Endothelial cell of umbilical vein (primary cell): ENCODE measurements around the gene SSBP3. TPM values are rescaled to one million over a fixed set of nuclear protein-coding genes. Genes with fewer than 3 reads are reported as not detected.

Experiments used
- BruUV-seq: library from RNA; stranded (reverse); fragments of 400-500 nt; replicated peaks from 2 replicates; lab custom pipeline; 2021; lab: Mats Ljungman, UMichigan
- CTCF ChIA-PET: fragments of 300-600, 350-600 bp; sonication (Branson Sonifier 250); formaldehyde crosslinking; loops from one replicate; lab custom pipeline; 2021; ENCODE audit warnings: antibody characterized with exemption, inconsistent platforms; lab: Charles Lee
- POLR2A ChIA-PET: fragments of 300-600, 350-600 bp; sonication (Branson Sonifier 250); formaldehyde crosslinking; loops from one replicate; lab custom pipeline; 2021; ENCODE audit warnings: antibody characterized with exemption, inconsistent platforms; lab: Charles Lee
- DNase-seq: peaks from one replicate; pipeline ENCODE4 v3.0.0-alpha.2; 2011; ENCODE audit warnings: low read depth, low spot score
- FAIRE-seq: peaks from 2 replicates; lab custom pipeline; 2011; peaks lifted over from hg19 to GRCh38; lab: Jason Lieb, UNC
- H2AFZ ChIP-seq: 2 replicates; pipeline ENCODE4 v1.6.0; 2012; ENCODE audit warnings: low read depth, low read length, control low read depth, inconsistent platforms
- H3K27ac ChIP-seq: 2 replicates; pipeline ENCODE4 v1.5.1; 2011; ENCODE audit warnings: low read depth, mild to moderate bottlenecking, control low read depth, low read length, moderate library complexity; ENCODE audit not compliant: insufficient read depth
- H3K27me3 ChIP-seq, 2 experiments: 2 replicates each; pipeline versions ENCODE4 v1.6.0 to v1.6.1; 2011; ENCODE audit warnings: low read length in 2 of 2, mixed read lengths in 1 of 2; ENCODE audit not compliant: control insufficient read depth in 2 of 2, insufficient read depth in 2 of 2
- H3K36me3 ChIP-seq, 2 experiments: 2 replicates in 1 of 2; 3 replicates in 1 of 2; pipeline ENCODE4 v1.5.1; 2011; ENCODE audit warnings: low read length in 2 of 2, mild to moderate bottlenecking in 1 of 2, moderate library complexity in 1 of 2; ENCODE audit not compliant: control insufficient read depth in 2 of 2, insufficient read depth in 2 of 2; ENCODE audit errors: extremely low read depth in 1 of 2
- H3K4me1 ChIP-seq: 3 replicates; pipeline ENCODE4 v1.5.1; 2011; ENCODE audit warnings: mild to moderate bottlenecking, low read length; ENCODE audit not compliant: control insufficient read depth, insufficient read depth; ENCODE audit errors: extremely low read depth
- H3K4me2 ChIP-seq: 2 replicates; pipeline ENCODE4 v1.6.1; 2011; ENCODE audit warnings: low read length, control low read depth, mixed read lengths; ENCODE audit not compliant: insufficient read depth
- H3K4me3 ChIP-seq, 3 experiments: fragments of 200-600 bp in 1 of 3; sonication (generic), shearing (Covaris generic) in 1 of 3; replicated peaks in 1 of 3; 2 replicates each; pipeline ENCODE4 v1.5.1; 2011 to 2016; ENCODE audit warnings: control low read depth in 3 of 3, low read length in 3 of 3, mild to moderate bottlenecking in 2 of 3, inconsistent platforms in 1 of 3, low read depth in 1 of 3, moderate library complexity in 1 of 3; ENCODE audit not compliant: insufficient read depth in 1 of 3
- H3K79me2 ChIP-seq: 2 replicates; pipeline ENCODE4 v1.6.0; 2012; ENCODE audit warnings: low read length, inconsistent platforms; ENCODE audit not compliant: control insufficient read depth, insufficient read depth
- H3K9ac ChIP-seq: replicated peaks from 2 replicates; pipeline ENCODE3; 2011; ENCODE audit warnings: low read length, control low read depth; ENCODE audit not compliant: insufficient read depth; ENCODE audit errors: extremely low read depth
- H3K9me1 ChIP-seq: replicated peaks from 3 replicates; pipeline ENCODE4 v1.6.0; 2011; ENCODE audit warnings: mild to moderate bottlenecking, low read length; ENCODE audit not compliant: control insufficient read depth, insufficient read depth; ENCODE audit errors: extremely low read depth
- H3K9me3 ChIP-seq: replicated peaks from 2 replicates; pipeline ENCODE4 v1.5.1; 2012; ENCODE audit warnings: low read length, inconsistent platforms; ENCODE audit not compliant: control insufficient read depth, insufficient read depth
- H4K20me1 ChIP-seq: replicated peaks from 2 replicates; pipeline ENCODE3; 2011; ENCODE audit warnings: mild to moderate bottlenecking, low read length; ENCODE audit not compliant: control insufficient read depth, insufficient read depth; ENCODE audit errors: extremely low read depth
- CTCF ChIP-seq, 2 donors: IDR thresholded peaks; 1 replicate in 1 of 2; 2 replicates in 1 of 2; pipeline ENCODE4 v1.5.1; 2011; ENCODE audit warnings: low read length in 2 of 2, mild to moderate bottlenecking in 2 of 2, moderate library complexity in 2 of 2, control low read depth in 1 of 2, inconsistent platforms in 1 of 2, low read depth in 1 of 2; ENCODE audit not compliant: insufficient read depth in 1 of 2; ENCODE audit errors: extremely low read depth in 1 of 2
- EZH2 ChIP-seq: IDR thresholded peaks from 2 replicates; pipeline ENCODE4 v1.6.1; 2012; ENCODE audit warnings: borderline replicate concordance, low read depth, mild to moderate bottlenecking, moderate library complexity, low read length, inconsistent platforms; ENCODE audit not compliant: severe bottlenecking
- FOS ChIP-seq: IDR thresholded peaks from 2 replicates; pipeline ENCODE4 v1.6.1; 2011; ENCODE audit warnings: mild to moderate bottlenecking, low read length, moderate library complexity, borderline replicate concordance; ENCODE audit not compliant: insufficient read depth
- GATA2 ChIP-seq: IDR thresholded peaks from 2 replicates; pipeline ENCODE4 v1.7.0; 2011; ENCODE audit warnings: low read depth, mild to moderate bottlenecking, moderate library complexity, mixed read lengths, low read length; ENCODE audit not compliant: insufficient read length, insufficient read depth
- JUN ChIP-seq: IDR thresholded peaks from 2 replicates; pipeline ENCODE4 v1.6.1; 2011; ENCODE audit warnings: borderline replicate concordance, low read depth; ENCODE audit not compliant: insufficient read length, insufficient read depth
- MAX ChIP-seq: IDR thresholded peaks from 2 replicates; pipeline ENCODE4 v1.6.1; 2011; ENCODE audit not compliant: insufficient read depth, insufficient read length
- MYC ChIP-seq: IDR thresholded peaks from one replicate; pipeline ENCODE4 v1.6.1; 2011; ENCODE audit warnings: mild to moderate bottlenecking, low read depth, low read length
- POLR2A ChIP-seq: IDR thresholded peaks from 2 replicates; pipeline ENCODE4 v1.6.1; 2012; ENCODE audit warnings: low read depth, mild to moderate bottlenecking, control low read depth, low read length
- POLR2AphosphoS5 ChIP-seq: IDR thresholded peaks from 2 replicates; pipeline ENCODE4 v1.6.1; 2012; ENCODE audit warnings: low read depth, mild to moderate bottlenecking, control low read depth, low read length, moderate library complexity; ENCODE audit not compliant: insufficient read depth
- dilution Hi-C: fragments of 300-500 bp; cut with MboI; formaldehyde crosslinking; loops from one replicate; pipeline ENCODE4 v1.15.0; 2019; ENCODE audit warnings: low sequenced_read_pairs; ENCODE audit not compliant: extremely low pct_ligation_motif_present
- intact Hi-C: fragments of 100-400 bp; cut with micrococcal nuclease; formaldehyde crosslinking; loops from one replicate; pipeline ENCODE4 v1.10.0; 2022
- polyA plus RNA-seq, 4 experiments: library from polyadenylated mRNA; depleted of rRNA in 3 of 4; stranded (reverse) in 3 of 4; unstranded in 1 of 4; fragments of >200 nt; gene quantifications; 2 replicates each; pipeline versions ENCODE4 v1.2.1 to v1.2.3, GENCODE V29; 2011 to 2012; ENCODE audit warnings: missing spikeins in 1 of 4
- total RNA-seq: library from RNA; stranded (reverse); gene quantifications from 2 replicates; pipeline ENCODE4 v1.2.3, GENCODE V29; 2021

Gene SSBP3
- total and polyA plus RNA-seq, 2 donors (not counting 3 experiments of a cell fraction or from before 2014, with no cell fraction given): 44.9 to 59.4 TPM

GRCh38 chr1:54176621-54177327, 229.4 kb downstream of the SSBP3 start:
- no peak for FAIRE-seq
- dilution Hi-C loops: no loop called here
- CTCF ChIA-PET: no interaction called here

More at GRCh38 chr1:54176621-54177327, 229.4 kb downstream of the SSBP3 start:
- BruUV-seq: no TSS peak
- no peaks in the 10 kb centered on the region for H4K20me1 ChIP-seq
- intact Hi-C loops: no loop called here
- H3K27me3 ChIP-seq: no peaks in the 10 kb centered on the region
- POLR2A ChIA-PET: no interaction called here
- no peak overlapping the region for H2AFZ ChIP-seq
- H3K79me2 ChIP-seq: no peaks in the 10 kb centered on the region
- no peak overlapping the region for H3K4me2 ChIP-seq
- no peaks in the 10 kb centered on the region for H3K36me3 ChIP-seq
- H3K9ac ChIP-seq: no peak overlapping the region
- no peak overlapping the region for H3K4me3 ChIP-seq
- H3K4me1 ChIP-seq: peaks cover 17% of the 10 kb centered on the region
- no peaks in the 10 kb centered on the region for H3K9me3 ChIP-seq
- TF ChIP-seq MAX: no peak
- no peak for TF ChIP-seq EZH2
- no peak for TF ChIP-seq POLR2AphosphoS5
- TF ChIP-seq FOS: no peak
- TF ChIP-seq GATA2: no peak
- TF ChIP-seq MYC: no peak
- no peak for TF ChIP-seq JUN
- no peak for TF ChIP-seq CTCF (IDR thresholded peaks at IDR 0.05; ENCODE audit: extremely low read depth in 1 of 2, insufficient read depth in 1 of 2, low read depth in 1 of 2, low read length in 2 of 2)
- TF ChIP-seq POLR2A: no peak
- H3K27ac ChIP-seq: no peak overlapping the region
- no peaks in the 10 kb centered on the region for H3K9me1 ChIP-seq
- DNase-seq: no peak

Other genes starting within 250 kb of the SSBP3 start
- 8.6 and 9.6 TPM in 2 replicates for gene CYB5RL, start 206.4 kb downstream of the SSBP3 start, total RNA-seq
- 5.8 and 5.9 TPM in 2 replicates for gene CYB5RL, start 206.4 kb downstream of the SSBP3 start, polyA plus RNA-seq
- gene MRPL37, start 206.2 kb downstream of the SSBP3 start, total RNA-seq: 109 TPM in 2 replicates
- gene MRPL37, start 206.2 kb downstream of the SSBP3 start, polyA plus RNA-seq: 35.4 and 45.0 TPM in 2 replicates
- gene ACOT11, start 141.8 kb upstream of the SSBP3 start, total RNA-seq: 5.4 and 5.7 TPM in 2 replicates
- 4.5 and 5.5 TPM in 2 replicates for gene ACOT11, start 141.8 kb upstream of the SSBP3 start, polyA plus RNA-seq
- gene FAM151A, start 217.1 kb upstream of the SSBP3 start, total RNA-seq: not detected in 2 replicates
- gene FAM151A, start 217.1 kb upstream of the SSBP3 start, polyA plus RNA-seq: not detected in 2 replicates
- gene MROH7, start 235.4 kb upstream of the SSBP3 start, total RNA-seq: 0.24 TPM in 1 of 2 replicates, not detected in the other
- 0.06 and 0.08 TPM in 2 replicates for gene MROH7, start 235.4 kb upstream of the SSBP3 start, polyA plus RNA-seq